ENCODE data around the gene SBF1. TPM values are rescaled to one million over a fixed set of nuclear protein-coding genes. Genes with fewer than 3 reads are reported as not detected.

Gene SBF1
- polyA plus RNA-seq, 1 of the 3 experiments (the other 2 are of a cell fraction), result 29.1 TPM

DNA sequence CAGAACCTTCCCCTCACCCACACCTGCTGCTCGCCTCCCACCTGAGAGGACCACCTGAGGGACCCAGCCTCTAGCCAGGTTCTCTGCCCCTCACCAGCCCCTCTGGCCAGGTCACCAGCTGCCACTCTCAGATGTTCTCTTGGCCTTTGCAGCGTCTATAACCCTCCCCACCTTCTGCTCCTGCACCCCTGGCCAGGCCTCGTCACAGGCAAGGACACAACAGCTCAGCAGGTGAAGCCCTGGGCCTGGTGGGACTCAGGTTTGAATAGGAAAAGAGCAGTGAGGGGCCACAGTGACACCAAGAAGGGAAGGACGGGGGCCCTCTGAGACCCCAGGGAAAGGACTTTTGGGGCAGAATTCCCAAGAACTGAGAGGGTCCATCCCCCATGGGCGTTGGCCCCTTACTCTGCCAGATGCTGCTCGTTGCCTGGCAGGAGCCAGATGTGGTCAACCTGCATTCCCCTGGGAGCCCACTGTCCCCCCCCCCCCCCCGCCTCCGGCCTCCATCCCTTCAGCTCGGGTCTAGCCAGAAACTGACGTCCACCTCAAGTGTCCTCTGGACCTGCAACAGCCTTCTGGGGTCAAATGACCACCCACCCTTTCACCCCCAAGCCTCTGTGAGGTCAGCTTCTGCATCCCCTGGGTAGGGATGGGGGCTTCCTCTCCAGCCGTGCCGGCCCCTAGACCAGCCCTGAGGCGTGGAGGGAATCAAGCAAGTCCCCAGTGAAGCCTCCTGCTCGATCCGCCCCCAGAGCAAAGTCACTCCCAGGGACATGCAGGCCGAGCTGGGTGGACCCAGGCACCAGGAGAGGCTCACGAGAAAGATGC is 28.7 kb downstream of the SBF1 start:
- peaks cover 5 to 9% of the 10 kb centered on the region in 2 experiments; a peak in 1 of 4 replicates for H3K4me1 ChIP-seq (ENCODE audit: control insufficient read depth in 1 of 2, insufficient read depth in 2 of 2, low read depth in 1 of 2, low read length in 1 of 2)
- no peak overlapping the region for H3K4me3 ChIP-seq (ENCODE audit: low read depth in 2 of 2, low read length in 1 of 2)
- 0 out of 2 replicates have a peak, but pooled peaks cover 2% of the 10 kb centered on the region for H3K79me2 ChIP-seq (ENCODE audit: insufficient read depth)
- peaks cover 10% of the 10 kb centered on the region; the same call in 1 of the 2 replicates for H4K20me1 ChIP-seq (ENCODE audit: insufficient read depth)
- no peak overlapping the region for H3K27ac ChIP-seq (ENCODE audit: low read depth in 2 of 2, low read length in 1 of 2)
- H3K4me2 ChIP-seq, result no peak overlapping the region
- CTCF ChIA-PET, result interaction anchor here (0.6 to 2.5 kb wide), 3 partner anchors 10 to 195 kb away, joined by 3 to 7 read pairs (median 3); no protein-coding TSS in a partner anchor
- peaks cover 12% of the 10 kb centered on the region for H3F3A ChIP-seq (replicated peaks; ENCODE audit: insufficient read depth)
- H3K9me2 ChIP-seq, result no peaks in the 10 kb centered on the region
- POLR2A ChIA-PET, result no interaction called here
- peaks cover 11 to 42% of the 10 kb centered on the region in 2 experiments for H3K36me3 ChIP-seq (replicated peaks in 1 of 2; ENCODE audit: control insufficient read depth in 1 of 2, insufficient read depth in 2 of 2, low read length in 1 of 2)
- H2AFZ ChIP-seq (ENCODE audit: low read depth), result no peak overlapping the region
- no peaks in the 10 kb centered on the region for H3K27me3 ChIP-seq (ENCODE audit: insufficient read depth)
- no peaks in the 10 kb centered on the region for H3K9me3 ChIP-seq
- WGBS (ENCODE audit: low lambda C conversion rate), result 97% methylated on average over 7 of the region's 17 CpGs
- TF ChIP-seq, protein P1, sequence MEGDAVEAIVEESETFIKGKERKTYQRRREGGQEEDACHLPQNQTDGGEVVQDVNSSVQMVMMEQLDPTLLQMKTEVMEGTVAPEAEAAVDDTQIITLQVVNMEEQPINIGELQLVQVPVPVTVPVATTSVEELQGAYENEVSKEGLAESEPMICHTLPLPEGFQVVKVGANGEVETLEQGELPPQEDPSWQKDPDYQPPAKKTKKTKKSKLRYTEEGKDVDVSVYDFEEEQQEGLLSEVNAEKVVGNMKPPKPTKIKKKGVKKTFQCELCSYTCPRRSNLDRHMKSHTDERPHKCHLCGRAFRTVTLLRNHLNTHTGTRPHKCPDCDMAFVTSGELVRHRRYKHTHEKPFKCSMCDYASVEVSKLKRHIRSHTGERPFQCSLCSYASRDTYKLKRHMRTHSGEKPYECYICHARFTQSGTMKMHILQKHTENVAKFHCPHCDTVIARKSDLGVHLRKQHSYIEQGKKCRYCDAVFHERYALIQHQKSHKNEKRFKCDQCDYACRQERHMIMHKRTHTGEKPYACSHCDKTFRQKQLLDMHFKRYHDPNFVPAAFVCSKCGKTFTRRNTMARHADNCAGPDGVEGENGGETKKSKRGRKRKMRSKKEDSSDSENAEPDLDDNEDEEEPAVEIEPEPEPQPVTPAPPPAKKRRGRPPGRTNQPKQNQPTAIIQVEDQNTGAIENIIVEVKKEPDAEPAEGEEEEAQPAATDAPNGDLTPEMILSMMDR (IDR thresholded peaks at IDR 0.05), result no peak
- no peak for TF ChIP-seq NRF1 (IDR thresholded peaks at IDR 0.05; ENCODE audit: low read depth, low read length)
- no peak for TF ChIP-seq TCF12 (IDR thresholded peaks at IDR 0.05)
- TF ChIP-seq MXI1 (IDR thresholded peaks at IDR 0.05; ENCODE audit: low read depth, low read length), result no peak
- DNase-seq, result peak; percentile 73
- H3K9ac ChIP-seq, result no peak overlapping the region

DNA sequence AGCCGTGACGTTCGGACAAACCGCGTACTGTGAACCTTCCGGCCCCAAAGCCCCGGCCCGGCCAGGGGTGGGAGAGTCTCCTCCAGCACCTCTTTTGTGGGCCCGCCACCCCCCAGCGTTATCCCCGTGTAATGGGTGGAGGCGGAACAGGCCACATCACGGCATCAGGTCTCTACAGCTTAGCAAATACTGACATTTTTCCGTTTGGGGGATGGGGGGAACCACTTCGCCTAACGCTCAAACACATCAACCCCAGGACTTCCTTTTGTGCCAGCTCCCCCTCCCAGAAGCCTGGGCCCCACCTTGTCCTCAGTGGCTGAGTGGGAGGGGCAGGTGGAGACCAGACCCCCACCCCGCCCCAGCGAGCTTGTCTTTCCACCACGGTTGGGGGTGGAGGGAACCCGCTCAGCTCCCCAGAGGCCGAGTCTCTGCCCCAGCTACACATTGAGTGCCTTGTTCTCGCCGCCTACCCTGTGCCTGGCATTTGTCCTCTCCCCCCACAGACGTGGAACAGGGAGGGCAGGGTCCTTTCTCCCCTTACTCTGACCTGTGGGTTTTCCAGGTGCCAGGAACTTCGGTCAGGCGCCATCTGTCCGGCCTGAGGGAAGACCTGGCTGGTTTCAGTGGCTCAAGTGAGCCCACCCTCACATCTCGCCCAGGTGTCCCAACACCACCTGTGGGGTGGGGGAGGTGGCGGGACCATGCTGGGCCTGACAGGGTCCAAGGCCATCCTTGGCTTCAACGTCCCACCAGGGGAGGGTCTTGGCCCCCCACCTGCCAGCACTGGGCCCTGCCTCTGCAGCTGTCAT is 29.6 kb downstream of the SBF1 start:
- 78% methylated on average over 25 of the region's 30 CpGs for WGBS (ENCODE audit: low lambda C conversion rate)
- no peaks in the 10 kb centered on the region for H3K79me2 ChIP-seq (ENCODE audit: insufficient read depth)
- no peak overlapping the region for H3K9ac ChIP-seq
- no peak overlapping the region for H3K4me2 ChIP-seq
- peak; percentile 43 for DNase-seq
- no peaks in the 10 kb centered on the region for H3K9me2 ChIP-seq
- peaks cover 10% of the 10 kb centered on the region; the same call in 1 of the 2 replicates for H4K20me1 ChIP-seq (ENCODE audit: insufficient read depth)
- H2AFZ ChIP-seq (ENCODE audit: low read depth), result no peak overlapping the region
- ChIA-PET CTCF (interaction anchor here (0.7 to 2.5 kb wide), 3 partner anchors 11 to 175 kb away, joined by 3 to 7 read pairs (median 4); no protein-coding TSS in a partner anchor), POLR2A (no interaction called here)
- no peak overlapping the region for H3K4me3 ChIP-seq (ENCODE audit: low read depth in 2 of 2, low read length in 1 of 2)
- H3K27ac ChIP-seq (ENCODE audit: low read depth in 2 of 2, low read length in 1 of 2), result peak overlapping the region in 1 of 2 experiments; percentile 12; a peak in 1 of 4 replicates
- peaks cover 9% of the 10 kb centered on the region for H3F3A ChIP-seq (replicated peaks; ENCODE audit: insufficient read depth)
- H3K27me3 ChIP-seq (ENCODE audit: insufficient read depth), result no peaks in the 10 kb centered on the region
- TF ChIP-seq, protein P1 (IDR thresholded peaks at IDR 0.05), result no peak
- no peak for TF ChIP-seq EZH2phosphoT487 (IDR thresholded peaks at IDR 0.05; ENCODE audit: borderline replicate concordance, low read depth)
- peaks cover 5 to 9% of the 10 kb centered on the region in 2 experiments; a peak in 1 of 4 replicates for H3K4me1 ChIP-seq (ENCODE audit: control insufficient read depth in 1 of 2, insufficient read depth in 2 of 2, low read depth in 1 of 2, low read length in 1 of 2)
- no peaks in the 10 kb centered on the region for H3K9me3 ChIP-seq
- peaks cover 4 to 41% of the 10 kb centered on the region in 2 experiments for H3K36me3 ChIP-seq (replicated peaks in 1 of 2; ENCODE audit: control insufficient read depth in 1 of 2, insufficient read depth in 2 of 2, low read length in 1 of 2)

All from SK-N-SH (cell line).